Esophagus (tissue), 2 donors: Measurements from ENCODE around the gene SLC22A12. TPM values are rescaled to one million over a fixed set of nuclear protein-coding genes. Genes with fewer than 3 reads are reported as not detected.

ENCODE experiments used
- H3K27ac ChIP-seq, 2 donors: one replicate each; pipeline ENCODE4 v1.5.1; 2013; ENCODE audit warnings: low read depth in 2 of 2, mild to moderate bottlenecking in 2 of 2, inconsistent platforms in 1 of 2, low read length in 1 of 2, moderate library complexity in 1 of 2
- H3K27me3 ChIP-seq, 2 donors: one replicate each; pipeline ENCODE4 v1.6.1; 2013; ENCODE audit warnings: low read length in 2 of 2, control low read depth in 1 of 2, mild to moderate bottlenecking in 1 of 2; ENCODE audit not compliant: insufficient read depth in 2 of 2, control insufficient read depth in 1 of 2
- H3K36me3 ChIP-seq, 2 donors: one replicate each; pipeline ENCODE4 v1.6.1; 2013; ENCODE audit warnings: low read length in 1 of 2; ENCODE audit not compliant: control insufficient read depth in 2 of 2, insufficient read depth in 2 of 2
- H3K4me1 ChIP-seq, 2 donors: one replicate each; pipeline ENCODE4 v1.6.1; 2013; ENCODE audit warnings: low read length in 1 of 2; ENCODE audit not compliant: control insufficient read depth in 2 of 2, insufficient read depth in 2 of 2
- H3K4me3 ChIP-seq, 2 donors: one replicate each; pipeline ENCODE4 v1.5.1; 2013; ENCODE audit warnings: low read length in 2 of 2, mild to moderate bottlenecking in 2 of 2, low read depth in 1 of 2, moderate library complexity in 1 of 2
- H3K9me3 ChIP-seq, 2 donors: one replicate each; pipeline ENCODE4 v1.6.1; 2013; ENCODE audit warnings: mild to moderate bottlenecking in 2 of 2, low read depth in 1 of 2, low read length in 1 of 2, moderate library complexity in 1 of 2; ENCODE audit not compliant: control insufficient read depth in 2 of 2, insufficient read depth in 1 of 2
- WGBS, 2 donors: extraction: QIAGEN DNeasy Blood & Tissue Kit; methylation state at CpG; one replicate each; pipeline ENCODE4 v1.1.7; 2013; 5-methylcytosine and 5-hydroxymethylcytosine counted together
- polyA plus RNA-seq, 2 donors: library from polyadenylated mRNA; stranded (reverse); fragments of 200-250 nt; gene quantifications; one replicate each; pipeline ENCODE4 v1.2.3, GENCODE V29; 2013
- donor health status: healthy with polysubstance abuse.
- donor health status: Bipolar disorder and iron deficiency.

SLC22A12 gene
- polyA plus RNA-seq, 2 donors, result not detected

- WGBS, 2 donors, result 45 to 46% methylated on average over 11 of the region's 11 CpGs
- Histone ChIP-seq H3K4me3 (no peak overlapping the region), H3K27me3 (peaks cover 14 to 18% of the 10 kb centered on the region in 2 donors), H3K36me3 (no peaks in the 10 kb centered on the region), H3K4me1 (peaks cover 0 to 5% of the 10 kb centered on the region in 2 donors), H3K9me3 (peaks cover 0 to 2% of the 10 kb centered on the region in 2 donors), H3K27ac (no peak overlapping the region)
Measured at GRCh38 chr11:64641596-64642417, 50.8 kb downstream of the SLC22A12 start.

- peaks cover 14 to 18% of the 10 kb centered on the region in 2 donors for H3K27me3 ChIP-seq
- WGBS, 2 donors, result 3 to 6% methylated on average over 20 to 30 of the region's 30 CpGs
- H3K36me3 ChIP-seq, result no peaks in the 10 kb centered on the region
- H3K4me1 ChIP-seq, result peaks cover 0 to 5% of the 10 kb centered on the region in 2 donors
- no peak overlapping the region for H3K4me3 ChIP-seq
- no peak overlapping the region for H3K27ac ChIP-seq
- peaks cover 0 to 2% of the 10 kb centered on the region in 2 donors for H3K9me3 ChIP-seq
Measured at GRCh38 chr11:64642418-64642735, 51.4 kb downstream of the SLC22A12 start.

GRCh38 chr11:64642871-64643255 is 51.8 kb downstream of the SLC22A12 start:
- Histone ChIP-seq H3K4me3 (no peak overlapping the region), H3K9me3 (peaks cover 0 to 2% of the 10 kb centered on the region in 2 donors), H3K36me3 (no peaks in the 10 kb centered on the region), H3K27me3 (peaks cover 14 to 18% of the 10 kb centered on the region in 2 donors), H3K27ac (no peak overlapping the region), H3K4me1 (peaks cover 0 to 3% of the 10 kb centered on the region in 2 donors)
- WGBS, 2 donors, result 3% methylated on average over 30 to 36 of the region's 36 CpGs

- WGBS, 2 donors, result 2% methylated on average over 23 to 51 of the region's 53 CpGs
- no peak overlapping the region for H3K4me3 ChIP-seq
- H3K27ac ChIP-seq, result no peak overlapping the region
- H3K9me3 ChIP-seq, result peaks cover 0 to 2% of the 10 kb centered on the region in 2 donors
- H3K36me3 ChIP-seq, result no peaks in the 10 kb centered on the region
- H3K4me1 ChIP-seq, result peaks cover 0 to 3% of the 10 kb centered on the region in 2 donors
- H3K27me3 ChIP-seq, result peaks cover 14 to 18% of the 10 kb centered on the region in 2 donors
Measured at GRCh38 chr11:64643256-64643881, 52.3 kb downstream of the SLC22A12 start.

- no peak overlapping the region for H3K27ac ChIP-seq
- 17 to 18% methylated on average over 19 of the region's 19 CpGs for WGBS, 2 donors
Measured at GRCh38 chr11:64643920-64644646, 53.1 kb downstream of the SLC22A12 start.

GRCh38 chr11:64644647-64645275 is 53.7 kb downstream of the SLC22A12 start:
- peaks cover 0 to 3% of the 10 kb centered on the region in 2 donors for H3K4me1 ChIP-seq
- peaks cover 12 to 18% of the 10 kb centered on the region in 2 donors for H3K27me3 ChIP-seq
- WGBS, 2 donors, result 38 to 41% methylated on average over 11 of the region's 11 CpGs
- H3K9me3 ChIP-seq, result peaks cover 0 to 2% of the 10 kb centered on the region in 2 donors
- H3K4me3 ChIP-seq, result no peak overlapping the region
- no peak overlapping the region for H3K27ac ChIP-seq
- no peaks in the 10 kb centered on the region for H3K36me3 ChIP-seq

More at GRCh38 chr11:64643920-64644646, 53.1 kb downstream of the SLC22A12 start:
- Histone ChIP-seq H3K36me3 (no peaks in the 10 kb centered on the region), H3K27me3 (peaks cover 14 to 18% of the 10 kb centered on the region in 2 donors), H3K4me3 (no peak overlapping the region), H3K4me1 (peaks cover 0 to 3% of the 10 kb centered on the region in 2 donors), H3K9me3 (peaks cover 0 to 2% of the 10 kb centered on the region in 2 donors)

- Histone ChIP-seq H3K27me3 (peaks cover 11 to 13% of the 10 kb centered on the region in 2 donors), H3K4me1 (peaks cover 0 to 3% of the 10 kb centered on the region in 2 donors), H3K9me3 (no peaks in the 10 kb centered on the region), H3K27ac (no peak overlapping the region), H3K4me3 (no peak overlapping the region), H3K36me3 (no peaks in the 10 kb centered on the region)
- 72 to 73% methylated on average over 9 of the region's 9 CpGs for WGBS, 2 donors
Measured at GRCh38 chr11:64647019-64647779, 56.2 kb downstream of the SLC22A12 start.

GRCh38 chr11:64648551-64648950 is 57.5 kb downstream of the SLC22A12 start:
- H3K4me1 ChIP-seq, result peaks cover 0 to 3% of the 10 kb centered on the region in 2 donors
- H3K36me3 ChIP-seq, result no peaks in the 10 kb centered on the region
- H3K27ac ChIP-seq, result no peak overlapping the region
- peaks cover 2 to 13% of the 10 kb centered on the region in 2 donors for H3K27me3 ChIP-seq
- no peaks in the 10 kb centered on the region for H3K9me3 ChIP-seq
- 87 to 90% methylated on average over 6 to 9 of the region's 9 CpGs for WGBS, 2 donors
- H3K4me3 ChIP-seq, result no peak overlapping the region
